ENCODE results near the gene GPX3. TPM values are rescaled to one million over a fixed set of nuclear protein-coding genes. Genes with fewer than 3 reads are reported as not detected.

Gene GPX3
- total and polyA plus RNA-seq, 2 experiments from 2014 or later = 28.0 to 48.9 TPM

GRCh38 chr5:151002250-151002649 lies 18.1 kb upstream of the GPX3 start:
- H3K4me3 Mint-ChIP-seq = no peak overlapping the region
- H3K4me1 Mint-ChIP-seq = peaks cover 6% of the 10 kb centered on the region
- H3K27ac Mint-ChIP-seq = no peak overlapping the region
- Histone ChIP-seq H3K4me2 (no peak overlapping the region), H3K27ac (ENCODE audit: low read depth) (no peak overlapping the region), H3K4me3 (no peak overlapping the region), H3K36me3 (ENCODE audit: insufficient read depth) (no peaks in the 10 kb centered on the region), H4K20me1 (replicated peaks; ENCODE audit: insufficient read depth) (no peaks in the 10 kb centered on the region), H2AFZ (no peak overlapping the region), H3K79me2 (replicated peaks; ENCODE audit: insufficient read depth) (no peaks in the 10 kb centered on the region), H3F3A (replicated peaks; ENCODE audit: low read depth) (no peaks in the 10 kb centered on the region), H3K9me2 (ENCODE audit: insufficient read depth) (no peaks in the 10 kb centered on the region), H3K27me3 (ENCODE audit: insufficient read depth) (no peaks in the 10 kb centered on the region), H3K4me1 (ENCODE audit: insufficient read depth) (no peaks in the 10 kb centered on the region; the same call in 1 of the 2 replicates)
- TF ChIP-seq CTCF (conservative IDR thresholded peaks at IDR 0.05; ENCODE audit: low read depth in 2 of 2) (peak; percentile 70), STAT1 (IDR thresholded peaks at IDR 0.05; ENCODE audit: unreplicated experiment) (no peak)
- ATAC-seq (peak; percentile 72), DNase-seq (ENCODE audit: low spot score) (peak; percentile 69)
- H3K9me3 Mint-ChIP-seq = peaks cover 2% of the 10 kb centered on the region; the same call in 1 of the 3 replicates
- H3K36me3 Mint-ChIP-seq (ENCODE audit: low read depth) = no peaks in the 10 kb centered on the region
- H3K27me3 Mint-ChIP-seq (ENCODE audit: insufficient read depth, low read depth, poor library complexity) = peaks cover 7% of the 10 kb centered on the region

GRCh38 chr5:151002681-151003502 lies 17.5 kb upstream of the GPX3 start:
- no peaks in the 10 kb centered on the region; the same call in 1 of the 2 replicates for H3K4me1 ChIP-seq (ENCODE audit: insufficient read depth)
- peaks cover 6% of the 10 kb centered on the region for H3K4me1 Mint-ChIP-seq
- H3F3A ChIP-seq (replicated peaks; ENCODE audit: low read depth) = no peaks in the 10 kb centered on the region
- no peaks in the 10 kb centered on the region for H3K9me3 Mint-ChIP-seq
- H3K4me2 ChIP-seq = no peak overlapping the region
- no peaks in the 10 kb centered on the region for H3K9me2 ChIP-seq (ENCODE audit: insufficient read depth)
- H3K27ac Mint-ChIP-seq = no peak overlapping the region
- no peaks in the 10 kb centered on the region for H3K27me3 ChIP-seq (ENCODE audit: insufficient read depth)
- TF ChIP-seq REST (IDR thresholded peaks at IDR 0.05; ENCODE audit: unreplicated experiment) = no peak
- TF ChIP-seq EZH2 (IDR thresholded peaks at IDR 0.05; ENCODE audit: low read depth, unreplicated experiment) = no peak
- no peak for TF ChIP-seq NANOG (IDR thresholded peaks at IDR 0.05; ENCODE audit: borderline replicate concordance)
- no peak for TF ChIP-seq CTCF (conservative IDR thresholded peaks at IDR 0.05; ENCODE audit: low read depth in 2 of 2)
- TF ChIP-seq ZNF114 (CRISPR knock-in tag; IDR thresholded peaks at IDR 0.05) = no peak
- TF ChIP-seq ETS1 (IDR thresholded peaks at IDR 0.05) = no peak
- no peak for TF ChIP-seq ZNF331 (CRISPR knock-in tag; IDR thresholded peaks at IDR 0.05; ENCODE audit: low read depth)
- TF ChIP-seq EZH2phosphoT487 (IDR thresholded peaks at IDR 0.05; ENCODE audit: unreplicated experiment) = no peak
- ATAC-seq = peak; percentile 33
- no peak overlapping the region for H3K27ac ChIP-seq (ENCODE audit: low read depth)
- no peak overlapping the region for H3K4me3 ChIP-seq
- H3K4me3 Mint-ChIP-seq = no peak overlapping the region
- peaks cover 7% of the 10 kb centered on the region for H3K27me3 Mint-ChIP-seq (ENCODE audit: insufficient read depth, low read depth, poor library complexity)
- H2AFZ ChIP-seq = peak overlapping the region; percentile 60; the same call in 1 of the 2 replicates
- H3K79me2 ChIP-seq (replicated peaks; ENCODE audit: insufficient read depth) = no peaks in the 10 kb centered on the region
- DNase-seq (ENCODE audit: low spot score) = no peak
- no peaks in the 10 kb centered on the region for H4K20me1 ChIP-seq (replicated peaks; ENCODE audit: insufficient read depth)
- no peaks in the 10 kb centered on the region for H3K36me3 Mint-ChIP-seq (ENCODE audit: low read depth)
- H3K36me3 ChIP-seq (ENCODE audit: insufficient read depth) = no peaks in the 10 kb centered on the region
